NCI-H1092 treated with DMSO at 0.1 percent for 48 hours (cell line): Measurements from ENCODE around the gene CAGE1.

Source experiments
- DNase-seq: peaks from one replicate; lab custom pipeline; 2025; lab: John Stamatoyannopoulos, UW

Gene CAGE1

DNA sequence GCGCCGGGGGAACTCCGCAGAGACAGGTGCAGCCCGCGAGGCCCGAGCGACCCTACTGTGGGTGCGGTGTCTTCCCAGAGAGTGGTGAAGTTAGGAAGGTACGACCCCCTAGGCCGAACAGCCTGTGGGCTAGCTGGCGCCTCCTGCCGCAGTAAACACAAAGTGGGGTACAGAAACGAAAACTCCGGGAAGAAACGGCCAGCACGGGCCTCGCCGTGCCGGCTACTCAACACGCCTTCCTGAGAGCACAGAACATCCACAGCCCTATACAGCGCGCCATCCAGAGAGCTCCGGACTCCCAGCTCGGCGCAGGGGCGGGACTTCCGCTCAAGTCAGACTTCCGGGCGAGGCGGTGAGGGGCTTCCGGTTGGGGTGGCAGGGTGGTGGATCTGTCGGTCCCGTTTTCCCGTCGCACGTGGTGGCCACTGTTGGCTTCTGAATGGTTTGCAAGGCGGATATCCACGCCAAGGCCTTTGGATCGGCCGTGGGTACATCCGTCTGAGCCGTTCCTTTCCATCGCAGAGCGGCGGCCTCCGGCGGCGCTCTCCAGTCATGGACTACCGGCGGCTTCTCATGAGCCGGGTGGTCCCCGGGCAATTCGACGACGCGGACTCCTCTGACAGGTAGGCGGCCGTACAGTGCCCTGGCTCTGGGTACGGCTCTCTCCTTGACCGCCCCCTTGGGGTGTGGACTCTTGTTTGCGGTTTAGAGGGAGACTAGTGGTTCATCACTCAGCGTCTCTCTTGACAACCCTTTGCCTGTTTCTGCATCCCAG is at the start of gene CAGE1, which contains the start of gene RIOK1:
Gene CAGE1, minus strand, starts transcription at position 292 of the 775 bp plus-strand sequence. CDS start 2,569 bp downstream, outside the sequence.
Gene RIOK1, plus strand, starts transcription at position 358 of the 775 bp plus-strand sequence. Its CDS starts 195 bp downstream, at position 553.
- DNase-seq: peak; percentile 66

DNA sequence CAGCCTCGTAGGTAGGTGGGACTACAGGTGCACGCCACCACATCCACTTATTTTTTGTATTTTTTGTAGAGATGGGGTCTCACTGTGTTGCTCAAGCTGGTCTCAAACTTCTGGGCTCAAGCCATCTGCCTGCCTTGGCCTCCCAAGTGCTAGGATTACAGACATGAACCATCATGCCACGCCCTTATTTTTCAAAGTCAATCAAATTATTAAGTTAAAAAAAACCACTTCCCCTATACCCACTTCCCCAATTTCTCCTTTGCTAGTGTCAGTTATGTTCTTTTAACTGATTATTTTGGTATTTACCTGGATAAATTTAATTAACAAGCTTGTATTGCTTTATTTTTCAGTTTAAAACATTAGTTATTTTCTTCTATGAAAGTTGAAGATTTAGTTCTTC is 49.7 kb upstream of the CAGE1 start:
- no peak for DNase-seq

DNA sequence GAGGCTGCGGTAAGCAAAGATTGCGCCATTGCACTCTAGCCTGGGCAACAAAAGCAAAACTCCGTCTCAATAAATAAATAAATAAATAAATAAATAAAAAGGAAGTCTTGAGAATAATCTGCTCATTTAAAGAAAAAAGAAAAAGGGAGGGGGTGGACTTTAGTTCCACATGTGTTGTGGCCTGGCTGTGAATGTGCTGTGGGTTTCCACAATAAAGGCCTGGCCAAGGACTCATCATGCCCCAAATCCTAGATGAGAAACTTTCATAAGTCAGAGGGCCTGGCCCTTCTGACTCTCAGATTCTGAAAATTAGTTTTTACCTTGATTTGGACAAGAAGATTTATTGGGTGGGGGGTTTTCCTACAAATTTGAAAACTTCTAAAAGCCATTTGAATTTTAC is 48.5 kb upstream of the CAGE1 start:
- no peak for DNase-seq

DNA sequence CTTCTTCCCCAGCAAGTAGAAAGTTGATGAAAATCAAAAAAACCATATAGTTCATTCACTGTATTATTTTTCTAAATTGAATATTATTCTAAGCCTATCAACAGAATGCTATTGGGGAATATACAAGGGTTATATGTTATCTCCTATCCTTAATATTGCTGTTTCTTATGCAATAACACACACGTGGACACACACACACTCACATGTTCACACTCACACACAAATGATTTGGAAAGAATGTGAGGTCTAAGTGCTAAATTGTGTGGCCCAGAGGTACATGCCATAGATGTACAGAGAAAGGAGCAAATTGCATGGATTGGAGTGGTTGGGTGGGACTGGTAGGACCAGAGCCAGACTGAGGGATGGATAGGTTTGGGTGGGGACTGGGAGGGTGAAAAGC is 45.1 kb upstream of the CAGE1 start:
- no peak for DNase-seq

DNA sequence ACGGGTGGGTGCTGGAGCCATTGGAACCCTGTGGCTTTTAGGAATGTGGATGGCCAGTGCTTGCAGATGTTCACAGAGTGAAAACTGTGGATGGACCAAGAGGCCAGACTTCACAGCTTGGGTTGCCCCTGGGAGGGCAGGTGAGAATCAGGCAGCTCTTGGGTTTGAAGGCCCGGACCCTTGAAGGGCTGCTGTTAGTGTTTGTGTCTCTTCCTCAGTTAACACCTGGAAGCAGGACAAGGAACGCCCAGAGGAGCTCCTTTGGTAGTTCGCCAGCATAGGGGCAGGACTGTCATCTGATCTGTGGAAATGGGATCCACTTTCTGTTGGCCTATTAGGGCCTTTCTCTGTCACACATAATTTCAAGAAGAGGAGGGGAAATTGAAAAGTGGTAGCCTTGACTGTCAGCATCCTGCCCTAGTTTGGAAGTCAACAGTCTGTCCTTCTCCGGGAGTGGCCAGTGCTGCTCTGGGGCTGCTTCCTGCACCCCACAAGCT is 43.6 kb upstream of the CAGE1 start:
- DNase-seq: no peak

DNA sequence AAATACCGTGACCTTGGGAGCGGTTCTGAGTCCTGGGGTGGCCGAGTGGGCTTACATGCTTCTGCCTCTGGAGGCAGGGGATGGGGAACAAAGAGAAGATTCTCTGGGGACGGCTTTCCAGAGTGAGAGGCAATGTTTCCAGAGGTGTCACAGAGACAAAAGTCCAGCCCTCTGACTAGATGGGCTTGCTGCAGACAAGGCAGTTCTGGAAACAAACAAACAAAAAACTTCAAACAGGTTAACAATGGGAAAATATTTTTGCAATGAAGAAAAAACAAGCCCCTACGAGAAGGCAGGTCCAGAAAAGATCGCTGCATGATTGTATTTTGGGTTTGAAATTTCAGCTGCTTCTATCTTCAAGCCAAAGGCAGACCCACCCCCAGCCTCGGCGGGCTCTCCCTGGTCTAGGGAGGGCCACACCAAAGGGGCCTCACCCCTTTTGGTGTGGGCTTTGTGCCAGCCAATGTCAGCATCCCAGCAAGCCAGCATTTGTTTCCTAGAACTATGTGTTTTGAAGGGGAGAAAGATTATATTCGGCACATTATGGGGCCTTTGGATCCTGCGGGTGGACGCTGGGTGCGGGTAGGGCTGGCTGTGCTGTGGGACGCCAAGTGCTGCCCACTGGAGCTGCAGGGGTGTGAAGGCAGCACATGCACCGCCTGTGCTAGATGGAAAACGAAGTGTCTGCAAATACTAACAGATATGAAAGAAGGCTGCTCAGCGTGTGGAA is 43.0 kb upstream of the CAGE1 start:
- DNase-seq: no peak

DNA sequence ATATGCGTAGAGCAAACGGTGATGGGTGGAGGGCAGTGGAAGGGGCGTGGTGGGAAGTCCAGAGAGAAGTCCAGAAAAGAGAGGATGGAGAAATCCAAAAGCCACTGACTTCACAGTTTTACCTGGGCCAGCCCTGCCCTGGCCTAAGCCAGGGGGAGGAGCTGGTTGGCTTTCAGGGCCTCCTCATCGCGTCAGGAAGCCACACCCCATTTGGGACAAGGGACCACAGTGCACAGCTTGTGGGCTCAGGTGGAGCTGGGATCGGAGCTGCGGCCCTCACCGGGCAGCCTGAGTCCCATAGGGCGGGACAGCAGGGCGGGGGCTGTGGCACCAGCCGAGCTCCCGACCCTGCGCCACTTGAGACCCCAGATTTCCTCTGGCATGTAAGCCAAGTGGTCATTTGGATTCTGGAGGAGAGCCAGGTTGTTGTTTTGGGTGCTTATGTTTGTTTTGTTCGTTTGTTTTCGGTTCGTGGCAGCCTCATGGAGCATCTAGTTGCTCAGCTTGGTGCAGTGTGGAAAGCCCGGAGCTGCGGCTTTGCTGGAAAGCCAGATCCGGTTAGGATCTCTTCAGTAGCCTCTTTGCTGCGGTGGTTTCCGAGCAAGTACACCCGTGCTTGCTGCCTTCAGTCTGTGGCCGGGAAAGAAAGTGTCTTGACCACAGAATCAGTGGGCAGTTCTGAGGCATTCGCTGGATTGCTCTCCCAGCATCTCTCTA is 42.3 kb upstream of the CAGE1 start:
- DNase-seq: no peak

DNA sequence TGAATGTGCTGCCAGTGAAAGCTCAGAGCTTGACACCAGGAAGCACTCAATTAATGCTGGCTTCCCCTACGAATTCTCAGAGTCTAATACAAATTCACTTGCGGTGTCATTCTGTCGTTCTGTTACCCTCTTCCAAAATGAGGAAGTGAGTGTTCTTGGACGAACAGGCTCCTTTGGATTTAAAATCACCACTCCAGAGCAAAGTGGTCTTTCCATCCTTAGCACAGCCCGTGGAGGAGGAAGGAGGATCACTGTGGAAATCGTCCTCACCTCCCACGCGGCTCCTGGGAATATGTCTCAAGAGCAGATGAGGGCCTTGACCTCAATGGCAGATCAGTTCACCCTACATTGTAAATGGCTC is 41.8 kb upstream of the CAGE1 start:
- no peak for DNase-seq

DNA sequence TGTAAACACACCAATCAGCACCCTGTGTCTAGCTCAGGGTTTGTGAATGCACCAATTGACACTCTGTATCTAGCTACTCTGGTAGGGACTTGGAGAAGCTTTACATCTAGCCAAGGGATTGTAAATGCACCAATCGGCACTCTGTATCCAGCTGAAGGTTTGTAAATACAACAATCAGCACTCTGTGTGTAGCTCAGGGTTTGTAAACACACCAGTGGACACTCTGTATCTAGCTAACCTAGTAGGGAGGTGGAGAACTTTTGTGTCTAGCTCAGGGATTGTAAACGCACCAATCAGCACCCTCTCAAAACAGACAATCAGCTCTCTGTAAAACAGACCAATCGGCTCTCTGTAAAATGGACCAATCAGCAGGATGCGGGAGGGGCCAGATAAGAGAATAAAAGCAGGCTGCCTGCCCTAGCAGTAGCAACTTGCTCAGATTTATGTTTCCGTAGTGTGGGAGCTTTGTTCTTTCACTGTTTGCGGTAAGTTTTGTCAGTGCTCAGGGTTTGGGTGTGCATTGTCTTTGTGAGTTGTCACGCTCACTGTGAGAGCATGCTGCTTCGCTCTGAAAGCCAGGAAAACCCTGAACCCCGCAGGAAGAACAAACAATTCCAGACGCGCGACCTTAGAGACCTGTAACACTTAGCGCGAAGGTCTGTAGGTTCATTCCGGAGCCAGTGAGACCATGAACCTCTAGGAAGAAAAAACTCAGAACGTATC is 37.1 kb upstream of the CAGE1 start:
- no peak for DNase-seq

DNA sequence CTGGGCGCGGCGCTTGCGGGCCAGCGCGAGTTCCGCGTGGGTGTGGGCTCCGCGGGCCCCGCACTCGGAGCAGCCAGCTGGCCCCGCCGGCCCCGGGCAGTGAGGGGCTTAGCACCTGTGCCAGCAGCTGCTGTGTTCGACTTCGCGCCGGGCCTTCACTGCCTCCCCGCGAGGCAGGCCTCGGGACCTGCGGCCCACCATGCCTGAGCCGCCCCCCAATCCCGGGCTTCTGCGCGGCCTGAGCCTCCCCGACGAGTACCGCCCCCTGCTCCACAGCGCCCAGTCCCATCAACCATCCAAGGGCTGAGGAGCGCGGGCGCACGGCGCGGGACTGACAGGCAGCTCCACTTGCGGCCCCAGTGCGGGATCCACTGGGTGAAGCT is 36.3 kb upstream of the CAGE1 start:
- DNase-seq: no peak

DNA sequence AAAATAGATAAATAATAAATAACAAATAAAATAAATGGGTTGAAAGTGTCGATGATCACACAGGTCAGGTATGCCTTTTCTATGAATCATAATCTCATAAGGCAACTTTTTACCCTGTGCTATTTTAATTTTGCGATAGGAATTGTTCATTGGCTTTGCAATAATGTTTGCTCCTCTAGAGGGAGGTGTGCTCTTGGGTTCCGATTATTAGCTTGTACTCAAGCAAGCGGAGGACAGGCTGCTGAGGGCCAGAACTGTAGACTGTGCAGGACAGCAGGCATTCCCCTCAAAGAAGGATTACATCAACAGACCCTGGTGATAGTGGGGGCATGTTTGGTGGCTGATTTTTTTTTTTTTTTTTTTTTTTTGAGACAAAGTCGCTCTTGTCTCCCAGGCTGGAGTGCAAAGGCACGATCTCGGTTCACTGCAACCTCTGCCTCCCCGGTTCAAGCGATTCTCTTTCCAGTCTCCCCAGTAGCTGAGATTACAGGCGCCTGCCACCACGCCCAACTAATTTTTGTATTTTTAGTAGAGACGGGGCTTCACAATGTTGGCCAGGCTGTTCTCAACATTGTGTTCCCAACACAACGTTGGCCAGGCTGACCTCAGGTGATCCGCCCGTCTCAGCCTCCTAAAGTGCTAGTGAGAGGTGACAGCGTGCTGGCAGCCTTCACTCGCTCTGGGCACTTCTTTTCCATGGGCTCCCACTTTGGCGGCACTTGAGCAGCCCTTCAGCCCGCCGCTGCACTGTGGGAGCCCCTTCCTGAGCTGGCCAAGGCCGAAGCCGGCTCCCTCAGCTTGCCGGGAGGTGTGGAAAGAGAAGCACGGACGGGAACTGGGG is 35.6 kb upstream of the CAGE1 start:
- peak; percentile 2 for DNase-seq

DNA sequence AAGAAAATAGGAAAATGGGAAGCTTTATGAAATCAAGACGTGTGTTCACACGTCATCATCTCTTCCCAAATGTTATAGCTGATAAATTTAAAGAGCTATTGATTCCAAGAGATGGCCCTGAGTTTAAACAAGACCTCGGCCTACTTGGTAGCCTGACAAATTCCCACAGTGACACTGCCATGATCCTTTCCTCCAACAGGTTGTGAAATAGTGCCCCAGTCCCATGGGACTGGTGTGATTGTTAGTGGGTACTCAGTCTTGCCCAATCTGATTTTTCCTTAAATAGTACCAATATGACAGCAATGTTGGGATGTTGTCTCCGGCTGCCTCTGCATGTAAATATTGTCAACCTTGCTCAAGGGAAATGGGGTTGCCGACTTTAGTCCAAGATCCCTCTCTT is 34.5 kb upstream of the CAGE1 start:
- DNase-seq: no peak

DNA sequence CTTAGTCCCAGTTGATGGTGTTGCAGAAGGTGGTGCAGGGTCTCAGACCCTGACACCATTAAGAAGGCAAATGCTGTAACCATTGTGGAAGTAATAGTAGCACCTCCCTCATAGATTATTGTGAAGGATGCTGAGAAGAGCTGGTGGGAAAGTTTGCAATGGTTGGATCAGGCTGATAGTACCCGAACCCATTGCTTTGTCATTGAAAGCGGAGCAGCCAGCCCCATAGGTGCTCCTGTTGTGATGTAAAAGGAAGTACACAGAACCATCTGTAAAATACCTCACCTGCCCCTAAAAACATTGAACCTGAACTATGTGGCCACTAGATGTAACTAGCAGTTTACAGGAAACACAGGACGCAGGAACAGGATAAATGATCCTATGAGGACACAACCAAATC is 31.5 kb upstream of the CAGE1 start:
- no peak for DNase-seq

DNA sequence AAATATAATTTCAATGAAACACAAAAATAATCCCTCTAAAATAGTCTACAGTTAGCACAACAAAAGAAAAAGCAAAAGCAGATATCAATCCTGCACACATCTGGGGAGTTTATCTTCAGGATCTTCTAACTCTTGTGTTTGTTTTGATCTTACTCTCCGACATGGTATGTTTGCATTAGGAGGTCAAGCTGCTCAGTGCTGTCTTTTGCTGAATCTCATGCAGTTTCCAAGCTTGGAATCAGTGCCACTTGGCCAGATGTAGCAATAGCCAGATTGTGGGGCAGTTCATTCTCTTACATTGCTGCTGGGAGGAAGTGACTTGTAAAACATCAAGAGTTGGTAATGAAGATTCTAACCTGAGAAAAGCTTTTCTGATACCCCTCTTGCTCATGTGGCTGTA is 29.5 kb upstream of the CAGE1 start:
- no peak for DNase-seq

DNA sequence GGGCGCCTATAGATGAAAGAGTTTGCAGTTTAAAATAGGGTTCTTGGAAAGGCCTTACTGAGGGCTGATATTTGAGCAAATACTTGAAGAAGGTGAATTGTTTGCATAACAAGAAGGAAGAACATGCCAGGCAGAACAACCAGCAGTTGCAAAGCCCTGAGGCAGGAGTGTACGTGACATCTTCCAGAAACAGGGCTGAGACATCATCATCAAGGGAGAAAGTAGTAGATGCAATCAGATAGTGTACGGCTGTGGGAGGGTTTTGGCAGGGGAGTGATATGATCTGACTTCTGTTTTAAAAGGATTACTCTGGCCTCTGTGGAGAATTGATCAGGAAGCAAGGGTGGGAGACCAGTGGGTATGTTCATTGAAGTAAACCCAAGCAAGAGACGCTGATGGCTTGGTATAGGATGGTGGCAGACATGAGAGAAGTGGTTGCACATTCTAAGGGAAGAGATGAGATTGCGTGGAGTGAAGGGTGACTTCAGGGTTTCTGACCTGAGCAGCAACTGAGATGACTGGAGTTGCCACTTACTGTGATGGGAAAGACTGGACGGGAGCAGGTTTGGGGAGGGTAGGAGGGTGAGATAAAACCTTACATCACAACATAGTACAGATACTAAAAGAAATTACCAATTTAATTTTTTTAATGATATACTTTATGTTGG is 28.8 kb upstream of the CAGE1 start:
- no peak for DNase-seq

DNA sequence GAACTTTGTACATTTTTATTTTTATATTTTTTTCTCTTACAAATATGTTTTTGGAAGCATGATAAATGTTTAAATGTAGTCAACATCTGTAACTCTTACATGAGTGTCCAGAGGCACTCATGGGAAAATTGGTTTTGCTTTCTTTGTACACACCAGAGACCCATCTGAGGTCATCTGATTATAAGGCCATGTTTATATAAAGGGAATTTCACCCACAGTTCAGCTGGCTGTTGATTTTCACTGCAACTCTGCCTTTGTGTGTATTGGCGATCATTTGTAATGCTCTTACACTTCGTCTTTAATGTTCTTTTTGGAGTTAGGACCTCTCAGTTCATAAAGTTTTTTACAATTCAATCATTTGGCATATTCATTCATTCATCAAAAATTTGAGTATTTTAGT is 28.1 kb upstream of the CAGE1 start:
- no peak for DNase-seq

DNA sequence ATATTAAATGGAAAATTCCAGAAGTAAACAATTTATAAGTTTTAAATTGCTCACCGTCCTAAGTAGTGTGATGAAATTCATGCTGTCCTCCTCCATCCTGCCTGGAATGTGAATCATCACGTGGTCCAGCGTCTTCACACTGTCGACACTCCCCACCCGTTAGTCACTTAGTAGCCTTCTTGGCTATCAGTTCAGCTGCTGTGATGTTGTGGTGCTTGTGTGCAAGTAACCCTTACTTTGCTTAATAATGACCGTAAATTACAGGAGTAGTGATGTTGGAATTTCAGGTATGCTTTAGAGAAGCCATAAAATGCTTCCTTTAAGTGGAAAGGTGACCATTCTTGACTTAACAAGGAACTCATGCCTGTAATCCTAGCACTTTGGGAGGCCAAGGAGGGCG is 25.3 kb upstream of the CAGE1 start:
- DNase-seq: no peak

DNA sequence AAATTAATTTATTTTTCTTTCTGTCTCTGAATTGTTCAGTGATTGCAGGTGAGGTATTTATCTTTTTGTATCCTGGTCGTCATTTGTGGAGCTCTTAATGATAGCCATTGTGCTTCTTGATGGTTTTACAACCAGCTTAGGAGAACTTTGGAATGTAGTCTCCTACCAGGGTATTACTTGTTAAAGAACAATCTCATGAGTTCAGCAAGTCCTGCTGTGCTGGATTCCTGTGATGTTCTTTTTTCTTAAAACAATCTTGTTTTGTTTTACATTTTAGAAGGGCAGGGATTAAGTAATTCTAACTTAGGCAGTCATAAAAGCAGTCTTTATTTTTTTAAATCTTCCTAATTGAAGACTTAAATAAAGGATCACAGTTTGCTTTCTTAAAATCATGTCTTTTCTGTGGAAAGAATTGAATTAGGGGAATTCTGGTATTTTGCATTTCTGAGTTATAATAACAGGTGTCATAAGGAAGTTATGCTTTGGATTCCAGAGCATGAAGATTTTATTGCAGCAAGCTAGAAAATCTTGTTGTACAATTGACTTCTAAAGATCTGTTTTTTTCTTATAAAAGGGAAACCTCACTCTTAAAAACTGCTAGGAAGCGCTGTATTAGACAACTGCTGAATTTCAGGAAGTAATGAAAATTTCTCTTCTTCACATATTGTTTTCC is 23.7 kb upstream of the CAGE1 start:
- DNase-seq: no peak

DNA sequence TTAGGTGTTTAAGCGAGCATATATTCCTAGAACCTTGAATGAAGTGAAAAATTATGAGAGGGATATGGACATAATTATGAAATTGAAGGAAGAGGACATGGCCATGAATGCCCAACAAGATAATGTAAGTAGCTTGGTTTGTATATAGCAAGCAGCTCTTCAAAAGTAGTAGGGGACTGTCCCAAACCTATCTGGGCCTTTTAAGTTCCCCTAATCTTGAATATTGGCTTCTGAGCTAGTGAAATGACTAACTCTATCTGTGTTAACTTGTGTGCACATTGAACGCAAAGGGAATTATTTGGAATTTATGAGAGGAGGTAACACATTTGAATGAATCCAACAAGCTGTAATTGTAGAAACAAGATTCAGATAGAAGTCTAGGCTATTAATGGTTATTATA is 21.8 kb upstream of the CAGE1 start:
- no peak for DNase-seq

DNA sequence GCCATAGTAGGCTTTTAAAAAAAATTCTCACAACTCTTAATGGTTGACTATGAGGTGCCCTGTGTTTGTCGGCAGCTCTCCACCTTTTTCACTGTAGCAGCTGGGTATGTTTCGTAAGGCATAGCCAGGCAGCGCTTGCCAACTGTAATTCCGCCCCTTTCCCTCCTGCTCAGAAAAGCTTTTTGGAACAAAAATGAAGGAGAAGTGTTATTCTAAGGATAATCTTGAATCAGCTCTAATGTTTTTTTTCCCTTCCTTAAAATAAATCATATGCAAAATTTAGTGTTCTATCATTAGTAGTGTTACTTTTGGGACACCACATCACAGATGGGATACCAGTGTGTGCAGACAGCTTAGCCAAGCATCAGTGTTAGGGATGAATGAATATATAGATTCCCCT is 21.3 kb upstream of the CAGE1 start:
- DNase-seq: no peak
